Activated T-cell treated with anti-CD3 and anti-CD28 coated beads for 48 hours (primary cell): Measurements from ENCODE around the gene EIF3A.
A peak's percentile ranks its signal among the peaks of the same experiment; 100 is the strongest.
"Not testable (repeated sequence)": the region's sequence is repeated elsewhere in the genome, so short reads cannot be mapped to it uniquely, and the experiment has no call there.

Experiments
- DNase-seq: peaks from one replicate; pipeline ENCODE4 v3.0.0-alpha.2; 2020; ENCODE audit warnings: low read depth

EIF3A gene

DNA sequence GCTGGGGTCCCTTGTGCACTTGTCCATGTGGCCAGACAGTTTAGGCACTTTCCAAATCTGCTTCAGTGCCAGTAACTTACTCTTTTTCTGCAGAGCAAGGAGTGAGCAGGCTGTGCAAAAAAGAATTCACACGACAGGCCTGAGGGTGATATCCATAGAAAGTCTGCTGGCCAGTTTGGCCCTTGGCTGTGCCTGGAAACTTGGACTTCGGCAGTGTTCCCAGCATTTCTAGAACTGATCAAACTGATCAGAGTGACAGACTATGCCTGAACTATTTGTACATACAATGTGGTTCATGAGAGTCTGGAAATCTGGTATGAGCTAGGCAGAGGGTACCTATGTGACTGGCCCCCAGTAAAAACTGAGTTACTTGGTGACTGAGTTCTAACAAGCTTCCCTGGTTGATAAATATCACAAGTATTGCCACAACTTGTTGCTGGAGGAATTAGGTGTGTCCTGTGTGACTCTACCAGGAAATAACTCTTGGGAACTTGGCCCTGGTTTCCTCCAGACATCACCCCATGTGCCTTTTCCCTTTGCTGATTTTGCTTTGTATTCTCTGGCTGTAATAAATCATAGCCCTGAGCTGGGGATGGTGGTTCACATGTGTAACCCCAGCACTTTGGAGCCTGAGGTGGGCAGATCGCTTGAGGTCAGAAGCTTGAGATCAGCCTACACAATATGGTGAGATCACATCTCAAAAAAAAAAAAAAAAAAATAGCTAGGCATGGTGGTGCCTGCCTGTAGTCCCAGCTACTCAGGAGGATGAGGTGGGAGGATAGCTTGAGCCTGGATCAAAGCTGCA, 20.0 kb upstream of the EIF3A start:
- DNase-seq: no peak

DNA sequence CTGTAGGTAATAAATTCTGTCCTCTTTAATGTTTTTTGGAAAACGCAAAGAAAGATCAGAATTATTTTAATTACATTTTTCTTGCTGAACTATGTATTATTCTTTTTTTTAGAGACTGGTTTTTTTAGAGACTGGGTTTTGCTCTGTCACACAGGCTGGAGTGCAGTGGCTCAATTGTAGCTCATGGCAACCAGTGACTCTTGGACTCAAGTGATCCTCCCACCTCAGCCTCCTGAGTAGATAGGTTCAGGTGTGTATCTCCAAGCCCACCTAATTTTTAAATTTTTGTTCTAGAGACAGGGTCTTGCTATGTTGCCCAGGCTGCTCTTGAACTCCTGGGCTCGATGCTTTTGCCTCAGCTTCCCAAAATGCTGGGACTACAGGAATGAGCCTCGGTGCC, 18.0 kb upstream of the EIF3A start:
- no peak for DNase-seq

DNA sequence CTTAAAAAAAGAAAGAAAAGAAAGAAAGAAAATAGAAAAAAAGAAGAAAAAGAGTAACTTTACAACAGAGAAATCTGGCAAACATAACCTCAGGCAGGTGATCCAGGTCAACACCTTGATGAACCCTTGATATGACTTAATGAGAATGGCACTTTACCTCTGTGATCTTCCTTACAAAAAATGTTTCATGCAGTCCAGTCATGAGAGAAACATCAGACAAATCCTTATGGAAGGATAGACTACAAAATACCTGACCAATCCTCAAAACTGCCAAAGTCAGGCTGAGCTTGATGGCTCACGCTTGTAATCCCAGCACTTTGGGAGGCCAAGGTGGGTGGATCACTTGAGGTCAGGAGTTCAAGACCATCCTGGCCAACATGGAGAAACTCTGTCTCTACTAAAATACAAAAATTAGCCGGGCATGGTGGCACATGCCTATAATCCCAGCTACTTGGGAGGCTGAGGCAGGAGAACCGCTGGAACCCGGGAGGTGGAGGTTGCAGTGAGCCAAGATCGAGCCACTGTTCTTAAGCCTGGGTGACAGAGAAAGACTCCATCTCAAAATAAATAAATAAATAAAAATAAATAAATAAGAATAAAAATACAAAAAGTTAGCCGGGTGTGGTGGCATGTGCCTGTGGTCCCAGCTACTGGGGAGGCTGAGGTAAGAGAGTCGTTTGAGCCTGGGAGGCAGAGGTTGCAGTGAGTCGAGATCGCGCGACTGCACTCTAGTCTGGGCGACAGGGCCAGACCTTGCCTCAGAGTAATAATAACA, 16.2 kb upstream of the EIF3A start:
- not testable (repeated sequence) for DNase-seq

DNA sequence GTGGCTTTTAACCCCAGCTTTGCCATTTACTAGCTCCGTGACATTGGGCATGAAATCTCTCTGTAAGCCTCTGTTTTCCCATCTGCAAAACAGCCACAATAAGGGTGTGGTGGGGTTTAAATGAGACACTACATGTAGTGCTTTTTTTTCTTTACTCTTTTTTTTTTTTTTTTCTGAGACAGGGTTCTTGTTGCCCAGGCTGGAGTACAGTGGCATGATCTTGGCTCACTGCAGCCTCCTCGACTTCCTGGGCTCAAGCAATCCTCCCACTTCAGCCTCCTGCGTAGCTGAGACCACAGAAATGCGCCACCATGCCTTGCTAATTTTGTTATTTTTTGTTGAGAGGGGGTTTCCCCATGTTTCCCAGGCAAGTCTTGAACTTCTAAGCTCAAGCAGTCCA, 15.0 kb upstream of the EIF3A start:
- no peak for DNase-seq

DNA sequence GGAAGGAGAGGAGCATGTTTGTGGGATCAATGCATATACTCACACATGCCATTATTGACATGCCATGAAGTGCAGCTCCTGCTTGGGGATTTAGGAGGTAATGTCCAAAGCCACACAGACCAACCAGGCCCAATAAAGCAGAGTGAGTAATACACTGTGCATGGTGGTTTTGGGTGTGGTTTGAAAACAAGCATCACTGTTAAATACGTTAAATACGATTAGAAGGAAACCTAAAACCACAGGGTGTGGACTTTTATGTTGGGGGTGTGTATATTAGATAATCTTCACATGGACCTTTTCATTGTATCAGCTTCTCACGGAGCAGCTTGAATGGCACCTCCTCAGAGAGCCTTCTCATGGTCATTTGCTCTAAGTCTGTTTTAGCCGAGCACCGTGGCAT, 10.4 kb upstream of the EIF3A start:
- no peak for DNase-seq

DNA sequence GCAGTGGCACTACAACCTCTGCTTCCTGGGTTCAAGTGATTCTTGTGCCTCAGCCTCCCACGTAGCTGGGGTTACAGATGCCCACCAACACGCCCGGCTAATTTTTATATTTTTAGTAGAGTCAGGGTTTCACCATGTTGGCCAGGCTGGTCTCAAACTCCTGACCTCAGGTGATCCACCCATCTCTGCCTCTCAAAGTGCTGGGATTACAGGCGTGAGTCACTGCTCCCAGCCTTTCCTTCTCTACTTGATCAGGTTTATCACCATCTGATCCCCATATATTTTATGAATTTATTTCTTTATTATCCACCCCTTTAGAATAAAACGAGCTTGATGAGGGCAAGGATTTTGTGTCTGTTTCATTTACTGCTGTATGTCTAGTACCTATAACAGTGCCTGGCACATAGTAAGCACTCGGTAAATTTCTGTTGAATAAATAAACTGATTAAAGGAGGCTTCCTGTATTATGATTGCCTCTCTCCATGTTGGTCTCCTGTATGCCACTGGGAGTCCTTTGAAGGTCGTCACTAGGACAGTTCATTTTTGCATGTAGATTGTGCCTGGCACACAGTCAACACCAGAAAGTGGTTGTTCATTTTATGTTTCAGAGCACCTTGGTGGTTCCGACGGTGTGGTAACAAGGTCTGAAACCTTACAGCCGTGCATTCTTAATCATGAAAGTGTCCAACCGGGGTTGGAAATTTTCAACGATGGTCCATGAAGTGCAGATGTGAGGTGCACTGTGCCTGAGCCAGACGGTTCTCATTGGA, 9.6 kb upstream of the EIF3A start:
- DNase-seq: peak; percentile 26

DNA sequence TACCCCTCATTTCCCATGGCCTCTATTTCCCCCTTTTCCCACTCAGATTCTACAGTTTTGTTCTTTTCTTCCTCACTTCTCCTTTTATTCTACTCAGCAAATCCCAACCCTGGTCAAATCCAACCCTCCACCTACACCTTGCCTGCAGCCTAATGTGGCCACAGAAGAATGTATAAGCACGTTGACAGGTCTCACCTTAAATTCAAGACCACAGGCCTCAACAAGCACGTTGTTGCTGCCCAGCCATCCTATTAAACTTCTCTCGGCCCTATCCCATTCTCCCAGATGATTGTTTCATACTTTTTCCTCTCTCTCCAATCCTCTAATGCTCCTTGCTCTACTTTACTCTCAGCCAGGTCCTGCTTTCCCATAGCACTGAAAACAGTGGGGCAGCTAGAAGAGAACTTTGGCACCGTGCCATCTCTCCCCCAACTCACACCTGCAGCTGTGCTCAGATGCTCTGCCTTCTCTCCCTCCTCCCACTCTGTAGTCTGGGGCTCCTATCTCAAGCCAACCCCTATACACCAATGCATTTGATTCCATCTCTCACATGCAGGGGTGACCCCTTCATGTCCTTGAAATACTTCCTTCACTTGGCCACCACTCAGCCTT, 6.8 kb upstream of the EIF3A start:
- DNase-seq: no peak

DNA sequence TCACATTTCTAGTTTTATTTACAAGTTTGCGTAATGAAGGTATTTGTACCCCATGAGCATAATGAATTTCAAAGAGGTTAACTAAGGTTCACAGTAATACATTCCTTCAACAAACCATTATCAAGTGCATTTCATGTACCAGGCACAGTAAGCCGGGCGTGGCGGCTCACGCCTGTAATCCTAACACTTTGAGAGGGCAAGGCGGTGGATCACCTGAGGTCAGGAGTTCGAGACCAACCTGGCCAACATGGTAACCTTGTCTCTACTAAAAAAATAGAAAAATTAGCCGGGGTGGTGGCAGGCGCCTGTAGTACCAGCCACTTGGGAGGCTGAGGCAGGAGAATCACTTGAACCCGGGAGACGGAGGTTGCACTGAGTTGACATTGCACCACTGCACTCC, 4.3 kb upstream of the EIF3A start:
- no peak for DNase-seq

DNA sequence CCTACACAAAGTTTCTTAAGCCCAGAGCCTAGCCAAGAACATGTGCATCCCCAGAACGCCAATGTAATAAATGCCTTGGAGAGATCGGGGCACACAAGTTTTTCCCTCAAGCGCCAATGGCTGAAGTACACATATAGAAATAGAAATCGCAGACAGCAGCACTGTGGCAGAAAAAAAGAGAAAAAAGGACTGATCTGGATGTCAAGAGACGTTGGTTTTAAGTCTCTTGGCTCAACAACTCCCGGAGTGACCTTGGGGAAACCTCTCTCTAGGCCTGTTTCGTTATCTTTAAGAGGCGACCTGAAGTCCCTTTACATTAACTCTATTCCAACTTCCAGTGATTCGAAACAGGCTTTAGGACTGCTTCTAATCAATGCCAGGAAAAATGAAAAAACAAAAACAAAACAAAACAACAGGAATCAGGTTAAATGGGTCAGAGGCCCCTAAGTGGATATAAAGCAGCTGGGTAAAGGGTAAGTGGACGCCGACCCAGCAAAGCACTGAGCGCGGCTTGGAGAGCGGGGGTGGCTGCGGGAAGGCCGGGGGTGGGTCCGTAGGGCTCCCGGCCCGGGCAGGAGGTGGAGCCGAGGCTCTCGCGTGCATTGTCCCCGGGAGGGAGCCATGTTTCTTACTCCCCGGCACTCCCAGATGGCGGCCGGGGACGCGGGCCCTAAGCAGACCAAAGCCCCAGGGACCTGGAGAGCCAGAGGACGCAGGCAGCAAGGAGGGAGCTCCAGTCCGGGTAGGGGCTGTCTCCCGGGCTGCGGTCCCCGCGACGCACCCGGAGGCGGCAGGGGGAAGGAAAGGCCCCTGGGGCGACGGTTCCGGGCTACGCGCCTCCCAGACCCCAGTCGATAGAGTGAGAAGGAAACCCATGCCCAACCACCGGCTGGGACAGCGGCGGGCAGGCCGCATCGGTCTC, 757 bp downstream of the EIF3A start:
- DNase-seq: peak; percentile 70

DNA sequence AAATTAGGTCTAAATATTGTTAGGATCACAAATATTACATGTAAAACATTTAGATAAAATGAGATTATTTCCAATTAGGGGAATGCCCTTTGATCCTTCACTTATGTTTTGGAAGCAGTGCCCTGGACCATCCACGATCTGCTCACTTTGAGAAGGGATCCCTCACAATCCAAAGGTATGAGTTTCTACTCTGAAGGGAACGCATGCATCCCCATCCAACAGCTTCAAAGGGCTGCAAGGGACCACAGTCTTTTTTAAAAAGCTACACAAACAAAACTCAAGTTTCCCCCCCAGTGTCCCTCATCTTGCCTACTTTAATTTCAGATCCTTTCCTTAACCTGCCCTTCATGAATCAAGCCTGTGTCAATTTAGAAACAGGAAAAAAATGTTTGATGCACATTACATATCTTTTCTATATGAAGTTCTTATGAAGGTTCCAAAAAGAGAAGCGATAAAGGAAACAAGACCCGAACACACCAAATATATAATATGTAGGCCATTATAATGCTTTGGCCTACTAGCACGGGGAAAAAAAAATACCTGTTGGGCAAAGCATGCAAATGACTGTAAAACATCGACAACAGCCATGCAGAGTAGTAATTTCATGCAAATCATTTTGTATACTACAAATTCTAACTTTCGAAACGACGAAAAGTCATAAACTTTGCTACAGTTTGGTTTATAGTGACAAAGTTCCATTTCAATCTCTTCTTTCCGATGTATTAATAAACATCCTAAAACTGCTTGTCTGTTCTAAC, 2.0 kb downstream of the EIF3A start:
- no peak for DNase-seq

DNA sequence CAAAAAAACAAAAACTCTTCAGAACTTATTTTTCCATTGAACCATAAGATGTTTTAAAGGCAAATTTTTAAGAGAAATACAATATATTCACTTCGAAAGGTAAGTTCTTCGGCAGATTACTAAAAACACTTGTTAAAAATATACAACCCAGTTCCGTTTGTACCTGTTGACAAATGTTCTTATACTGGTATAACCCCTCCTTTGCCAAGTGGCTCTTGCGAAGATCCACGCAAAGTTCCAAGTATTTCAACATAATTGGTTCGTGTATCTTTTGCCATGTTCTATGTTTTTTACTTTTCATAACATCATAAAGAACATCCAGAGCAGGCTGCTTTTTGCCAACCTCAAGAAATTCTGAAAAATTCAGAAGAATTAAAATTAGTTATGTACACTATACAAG, 7.0 kb downstream of the EIF3A start:
- DNase-seq: no peak

DNA sequence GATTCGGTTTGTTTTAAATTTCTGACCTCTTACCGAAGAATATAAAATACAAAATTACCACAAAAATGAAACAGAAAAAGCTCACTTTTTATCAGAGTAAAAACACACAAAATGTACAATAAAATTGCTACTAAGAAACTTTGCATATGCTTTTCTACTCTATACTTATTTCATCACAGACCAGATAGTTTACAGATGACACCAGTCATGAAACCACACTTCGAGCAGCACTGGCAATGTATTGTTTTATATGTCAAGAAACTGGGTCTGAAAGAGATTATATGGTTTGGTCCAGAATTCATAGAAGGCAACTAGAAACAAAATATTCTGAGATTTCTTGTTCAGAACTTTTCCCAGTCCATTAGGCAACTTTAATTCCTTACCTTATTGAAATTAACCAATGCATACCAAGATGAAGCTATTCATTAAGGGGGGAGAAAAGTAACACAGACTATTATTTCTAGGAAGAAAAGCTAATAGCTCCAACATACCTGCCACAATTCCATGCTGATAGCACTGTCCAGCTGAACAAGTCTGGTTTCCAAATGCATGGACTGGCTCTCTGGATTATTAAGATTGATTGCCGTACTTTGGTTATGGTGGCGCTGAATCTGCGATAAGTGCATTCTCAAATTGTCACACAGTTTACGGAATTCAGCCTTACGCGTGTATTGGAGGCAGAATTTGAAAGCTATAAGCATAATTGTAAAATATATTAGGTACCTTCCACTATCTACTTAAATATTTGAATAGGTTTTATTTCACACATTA, 10.0 kb downstream of the EIF3A start:
- no peak for DNase-seq

DNA sequence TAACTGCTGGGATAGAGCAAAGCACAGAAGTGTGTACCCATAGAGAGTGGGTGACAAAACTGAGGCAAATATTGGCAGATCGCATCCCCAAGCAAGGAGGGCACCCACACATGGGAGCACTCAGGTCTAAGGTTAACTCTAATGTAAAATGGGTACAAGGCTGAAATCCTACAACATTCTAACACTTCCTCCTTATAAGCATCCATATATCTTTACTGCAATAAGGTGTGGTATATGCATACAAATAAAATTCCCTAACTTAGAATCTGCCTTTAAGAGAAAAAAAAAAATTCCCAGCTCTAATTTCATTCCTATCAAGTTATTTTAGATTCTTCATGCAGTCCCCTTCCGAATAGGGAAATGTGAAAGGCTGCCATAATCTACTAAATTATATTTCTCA, 18.7 kb downstream of the EIF3A start:
- DNase-seq: no peak

DNA sequence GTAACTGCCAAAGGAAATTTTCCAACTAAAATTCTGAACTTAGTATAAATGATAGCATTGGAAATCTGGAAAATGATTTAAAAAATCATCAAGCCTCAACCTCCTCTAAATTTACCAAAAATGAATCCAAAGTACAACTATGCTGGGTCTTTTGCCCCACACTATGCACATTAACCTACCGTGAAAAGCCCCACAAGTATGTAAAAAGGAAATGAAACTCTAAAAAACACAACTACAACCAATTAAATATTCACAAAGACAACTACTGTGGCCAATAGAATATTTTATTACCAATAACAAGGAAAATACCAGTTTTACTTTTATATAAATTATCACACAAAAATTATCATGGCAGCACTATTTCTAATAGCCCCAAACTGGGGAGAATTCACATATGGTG, 19.3 kb downstream of the EIF3A start:
- no peak for DNase-seq

DNA sequence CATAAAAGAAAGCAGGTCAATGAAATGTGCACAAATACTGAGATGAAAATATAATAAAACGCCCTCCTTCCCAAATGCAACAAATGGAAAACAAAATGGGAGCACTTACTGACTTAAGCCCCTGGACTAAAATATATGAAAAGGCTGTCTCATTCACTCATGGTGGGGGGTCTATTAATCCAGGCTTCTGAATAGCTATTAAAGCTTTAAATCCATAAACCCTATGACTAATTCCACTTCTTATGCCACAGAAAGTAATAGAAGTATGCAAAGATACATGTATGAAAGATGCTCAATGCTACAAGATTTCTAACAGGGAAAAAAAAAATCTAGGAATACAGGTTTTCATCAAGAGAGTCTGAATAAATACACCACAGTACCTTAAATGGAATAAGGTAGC, 20.5 kb downstream of the EIF3A start:
- no peak for DNase-seq

DNA sequence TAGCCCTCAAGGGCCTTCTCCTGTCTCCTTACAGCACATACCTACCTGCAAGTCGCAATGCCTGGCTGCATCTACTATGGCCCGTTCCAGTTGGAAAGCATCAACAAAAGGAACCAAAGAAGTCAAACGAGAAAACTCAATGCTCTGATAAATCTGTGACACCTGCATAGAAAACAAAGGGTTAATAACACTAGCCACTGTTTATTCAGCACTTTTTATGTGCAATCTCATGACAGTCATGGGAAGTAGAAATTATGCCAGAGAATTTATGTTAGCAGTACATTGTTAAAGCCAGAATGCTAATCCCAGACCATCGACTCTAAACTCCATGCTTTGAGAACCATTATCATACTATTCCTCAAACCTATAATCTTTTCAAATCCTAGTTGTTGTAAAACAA, 21.1 kb downstream of the EIF3A start:
- no peak for DNase-seq

DNA sequence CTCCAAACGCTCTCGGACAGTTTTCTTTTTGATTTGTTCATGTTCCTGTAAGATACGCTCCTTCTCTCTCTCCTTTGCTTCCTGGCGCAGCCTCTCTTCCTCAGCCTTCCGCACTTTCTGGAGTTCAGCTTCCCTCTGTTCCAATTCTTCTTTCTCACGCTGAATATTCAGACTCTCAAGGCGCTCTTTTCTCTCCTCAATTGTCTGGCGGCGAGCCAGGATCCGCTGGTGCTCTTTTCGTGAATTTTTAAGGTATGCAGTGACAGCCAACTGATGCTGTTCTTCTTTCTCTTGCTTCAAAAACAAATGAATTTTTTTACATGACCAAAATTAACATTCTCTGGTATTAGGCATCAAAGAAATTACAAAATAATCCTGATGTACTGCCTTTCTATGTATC, 22.6 kb downstream of the EIF3A start:
- no peak for DNase-seq

DNA sequence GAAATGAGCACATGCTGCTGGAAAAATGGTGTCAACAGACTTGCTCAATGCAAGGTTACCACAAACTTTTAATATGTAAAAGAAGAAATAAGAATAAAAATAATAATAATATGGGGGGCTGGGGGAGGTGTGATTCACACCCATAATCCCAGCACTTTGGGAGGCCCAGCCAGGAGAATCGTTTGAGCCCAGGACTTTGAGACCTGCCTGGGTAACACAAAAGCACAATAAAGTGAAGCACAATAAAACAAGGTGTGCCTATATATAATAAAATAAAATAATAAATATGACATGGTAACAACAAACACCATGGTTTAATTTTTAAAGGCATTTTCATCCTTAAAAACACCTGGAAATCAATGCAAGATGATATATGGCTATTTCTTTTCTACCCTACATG, 25.1 kb downstream of the EIF3A start:
- no peak for DNase-seq

DNA sequence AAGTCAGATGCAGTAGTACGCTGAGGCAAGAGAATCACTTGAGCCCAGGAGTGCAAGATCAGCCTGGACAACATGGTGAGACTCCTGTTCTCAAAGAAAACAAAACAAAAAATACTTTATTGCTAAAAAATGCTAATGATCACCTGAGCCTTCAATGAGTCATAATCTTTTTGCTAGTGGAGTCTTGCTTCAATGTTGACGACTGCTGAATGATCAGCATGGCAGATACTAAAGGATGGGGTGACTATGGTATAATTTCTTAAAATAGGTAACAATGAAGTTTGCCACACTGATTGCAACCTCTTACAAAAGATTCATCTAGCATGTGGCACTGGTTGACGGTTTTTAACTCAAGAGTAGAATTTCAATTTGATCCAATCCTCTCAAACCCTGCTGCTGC, 28.8 kb downstream of the EIF3A start:
- no peak for DNase-seq

DNA sequence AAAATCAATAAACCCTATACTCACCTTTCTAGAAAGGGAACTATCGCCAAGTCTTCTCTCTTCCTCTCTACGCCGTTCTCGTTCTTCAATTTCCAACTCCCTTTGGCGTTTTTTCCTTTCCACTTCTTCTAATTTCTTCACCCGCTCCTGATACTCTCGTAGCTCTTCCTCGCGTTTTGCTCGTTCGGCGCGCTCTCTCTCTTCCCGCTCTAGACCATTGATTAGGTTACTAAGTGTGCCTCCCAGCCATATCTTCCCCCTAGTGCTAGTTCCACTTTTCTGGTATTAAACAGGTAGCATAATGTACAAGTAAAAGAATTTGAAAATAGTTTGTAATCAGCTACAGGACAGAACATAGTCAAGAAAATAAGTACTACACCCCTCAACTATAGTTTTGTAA, 30.8 kb downstream of the EIF3A start:
- no peak for DNase-seq
